ENCODE results near the gene WBP2. TPM values are rescaled to one million over a fixed set of nuclear protein-coding genes. Genes with fewer than 3 reads are reported as not detected.

WBP2 gene
- total RNA-seq, 1 donor from 2014 or later = 17.9 TPM

- TF ChIP-seq CTCF (IDR thresholded peaks at IDR 0.05; ENCODE audit: insufficient read depth, low read length, severe bottlenecking) = no peak
- H3K36me3 ChIP-seq (ENCODE audit: control insufficient read depth, insufficient read depth, low read length) = peaks cover 5% of the 10 kb centered on the region
- H3K27me3 ChIP-seq (ENCODE audit: control insufficient read depth, insufficient read depth, low read length) = no peaks in the 10 kb centered on the region
- FAIRE-seq (no peak), DNase-seq (ENCODE audit: low read depth) (no peak)
- H3K4me3 ChIP-seq (ENCODE audit: low read depth, low read length) = no peak overlapping the region
These were observed 27.1 kb downstream of the WBP2 start for GRCh38 chr17:75828076-75828400.

GRCh38 chr17:75827308-75828075, 27.6 kb downstream of the WBP2 start:
- DNase-seq (ENCODE audit: low read depth) (no peak), FAIRE-seq (no peak)
- Histone ChIP-seq H3K36me3 (ENCODE audit: control insufficient read depth, insufficient read depth, low read length) (peaks cover 8% of the 10 kb centered on the region), H3K27me3 (ENCODE audit: control insufficient read depth, insufficient read depth, low read length) (no peaks in the 10 kb centered on the region), H3K4me3 (ENCODE audit: low read depth, low read length) (no peak overlapping the region)
- TF ChIP-seq CTCF (IDR thresholded peaks at IDR 0.05; ENCODE audit: insufficient read depth, low read length, severe bottlenecking) = peak; percentile 57

GRCh38 chr17:75826561-75827307, 28.4 kb downstream of the WBP2 start:
- FAIRE-seq = peak; percentile 77
- no peak for DNase-seq (ENCODE audit: low read depth)
- TF ChIP-seq CTCF (IDR thresholded peaks at IDR 0.05; ENCODE audit: insufficient read depth, low read length, severe bottlenecking) = no peak

GRCh38 chr17:75825748-75826370, 29.3 kb downstream of the WBP2 start:
- H3K27me3 ChIP-seq (ENCODE audit: control insufficient read depth, insufficient read depth, low read length) = no peaks in the 10 kb centered on the region
- DNase-seq (ENCODE audit: low read depth) (no peak), FAIRE-seq (no peak)
- no peak overlapping the region for H3K4me3 ChIP-seq (ENCODE audit: low read depth, low read length)
- no peak for TF ChIP-seq CTCF (IDR thresholded peaks at IDR 0.05; ENCODE audit: insufficient read depth, low read length, severe bottlenecking)
- peaks cover 13% of the 10 kb centered on the region for H3K36me3 ChIP-seq (ENCODE audit: control insufficient read depth, insufficient read depth, low read length)

More at GRCh38 chr17:75826561-75827307, 28.4 kb downstream of the WBP2 start:
- Histone ChIP-seq H3K36me3 (ENCODE audit: control insufficient read depth, insufficient read depth, low read length) (peaks cover 12% of the 10 kb centered on the region), H3K4me3 (ENCODE audit: low read depth, low read length) (no peak overlapping the region), H3K27me3 (ENCODE audit: control insufficient read depth, insufficient read depth, low read length) (no peaks in the 10 kb centered on the region)

- no peak for FAIRE-seq
- DNase-seq (ENCODE audit: low read depth) = no peak
- TF ChIP-seq CTCF (IDR thresholded peaks at IDR 0.05; ENCODE audit: insufficient read depth, low read length, severe bottlenecking) = no peak
- Histone ChIP-seq H3K36me3 (ENCODE audit: control insufficient read depth, insufficient read depth, low read length) (peaks cover 19% of the 10 kb centered on the region), H3K4me3 (ENCODE audit: low read depth, low read length) (no peak overlapping the region), H3K27me3 (ENCODE audit: control insufficient read depth, insufficient read depth, low read length) (no peaks in the 10 kb centered on the region)
These were observed 30.0 kb downstream of the WBP2 start for GRCh38 chr17:75825149-75825552.

Data from bronchial epithelial cell (primary cell).